Hematopoietic multipotent progenitor cell treated with erythropoietin and hydrocortisone succinate and interleukin-3 and kit ligand, for 6 days (in vitro differentiated cells): ENCODE measurements around the gene FAM83B.
"Not testable (repeated sequence)": the region's sequence is repeated elsewhere in the genome, so short reads cannot be mapped to it uniquely, and the experiment has no call there.

Experiments used
- DNase-seq: peaks from one replicate; pipeline ENCODE4 v3.0.0-alpha.2; 2015

The FAM83B gene

GRCh38 chr6:54898767-54899166, 52.2 kb downstream of the FAM83B start:
- no peak for DNase-seq

GRCh38 chr6:54899442-54899841, 52.9 kb downstream of the FAM83B start:
- DNase-seq = no peak

- DNase-seq = no peak
These were observed 53.4 kb downstream of the FAM83B start for GRCh38 chr6:54899986-54900385.

GRCh38 chr6:54900666-54901065, 54.1 kb downstream of the FAM83B start:
- no peak for DNase-seq

GRCh38 chr6:54903884-54904283, 57.3 kb downstream of the FAM83B start:
- no peak for DNase-seq

GRCh38 chr6:54907355-54907754, 60.8 kb downstream of the FAM83B start:
- DNase-seq = no peak

GRCh38 chr6:54909184-54909583, 62.6 kb downstream of the FAM83B start:
- DNase-seq = no peak

- no peak for DNase-seq
These were observed 63.9 kb downstream of the FAM83B start for GRCh38 chr6:54910431-54910884.

GRCh38 chr6:54910921-54911320, 64.3 kb downstream of the FAM83B start:
- no peak for DNase-seq

- DNase-seq = no peak
These were observed 66.6 kb downstream of the FAM83B start for GRCh38 chr6:54913211-54913610.

GRCh38 chr6:54916858-54917257, 70.3 kb downstream of the FAM83B start:
- no peak for DNase-seq

- DNase-seq = no peak
These were observed 74.1 kb downstream of the FAM83B start for GRCh38 chr6:54920628-54921027.

- no peak for DNase-seq
These were observed 75.3 kb downstream of the FAM83B start for GRCh38 chr6:54921891-54922290.

- DNase-seq = no peak
These were observed 82.8 kb downstream of the FAM83B start for GRCh38 chr6:54929245-54929909.

GRCh38 chr6:54932622-54933021, 86.1 kb downstream of the FAM83B start:
- no peak for DNase-seq

GRCh38 chr6:54935739-54936138, 89.2 kb downstream of the FAM83B start:
- no peak for DNase-seq

- no peak for DNase-seq
These were observed 90.8 kb downstream of the FAM83B start for GRCh38 chr6:54937371-54937770.

- DNase-seq = no peak
These were observed 111.1 kb downstream of the FAM83B start for GRCh38 chr6:54957698-54958097.

GRCh38 chr6:54958446-54958845, 111.9 kb downstream of the FAM83B start:
- no peak for DNase-seq

GRCh38 chr6:54959820-54960219, 113.2 kb downstream of the FAM83B start:
- no peak for DNase-seq

- DNase-seq = not testable (repeated sequence)
These were observed 114.8 kb downstream of the FAM83B start for GRCh38 chr6:54961372-54961771.

GRCh38 chr6:54970337-54970736, 123.8 kb downstream of the FAM83B start:
- DNase-seq = no peak

GRCh38 chr6:54971825-54972224, 125.3 kb downstream of the FAM83B start:
- no peak for DNase-seq

- DNase-seq = not testable (repeated sequence)
These were observed 132.6 kb downstream of the FAM83B start for GRCh38 chr6:54979161-54979560.
